Mucosa of descending colon (tissue), 3 donors: ENCODE results near the gene IFNA1. TPM values are rescaled to one million over a fixed set of nuclear protein-coding genes. Genes with fewer than 3 reads are reported as not detected.
A peak's percentile ranks its signal among the peaks of the same experiment; 100 is the strongest.

Experiments
- ATAC-seq: fragments of 200-7000 bp; cut with Tn5 transposase; one replicate; pipeline ENCODE4 v1.9.1; 2020; ENCODE audit warnings: mild to moderate bottlenecking, moderate library complexity
- DNase-seq, 3 donors: peaks; one replicate each; pipeline ENCODE4 v3.0.0-alpha.2; 2020
- H3K36me3 ChIP-seq: fragments of 200-600 bp; one replicate; pipeline ENCODE4 v1.8.0; 2021; ENCODE audit warnings: low read depth, mild to moderate bottlenecking
- H3K4me1 ChIP-seq: fragments of 200-600 bp; one replicate; pipeline ENCODE4 v1.8.0; 2021; ENCODE audit warnings: low read depth, mild to moderate bottlenecking
- H3K4me3 ChIP-seq: fragments of 200-600 bp; one replicate; pipeline ENCODE4 v1.8.0; 2021; ENCODE audit warnings: mild to moderate bottlenecking
- H3K9me3 ChIP-seq: fragments of 200-600 bp; one replicate; pipeline ENCODE4 v1.8.0; 2021; ENCODE audit warnings: mild to moderate bottlenecking
- intact Hi-C, 2 donors: fragments of 100-400 bp; cut with DNase I in 1 of 2; cut with micrococcal nuclease in 1 of 2; formaldehyde crosslinking; loops; one replicate each; pipeline versions ENCODE4 v1.11.0 to v1.11.1; 2022; cut with DNase I, micrococcal nuclease
- total RNA-seq, 3 donors: library from RNA; stranded (reverse); fragmentation: NEBNext Ultra II Directional in 2 of 3; extraction: Animal tissue kit (Norgen Biotek cat#: 25700) in 2 of 3; gene quantifications; one replicate each; pipeline versions ENCODE4 v1.2.1 to v1.2.4, GENCODE V29; 2021 to 2023
- TF ChIP-seq, protein P1 (sequence below): fragments of 200-600 bp; IDR thresholded peaks from one replicate; pipeline ENCODE4 v1.8.0; 2022; ENCODE audit warnings: antibody characterized with exemption, mild to moderate bottlenecking
- donor health status: DM: no; HTN: no; CAD: no; lungs with moderate emphysema.
- donor health status: DM: no; HTN: no; CAD: no.
- donor health status: DM: no; HTN: yes; CAD: no.

The IFNA1 gene
- total RNA-seq, 3 donors from 2014 or later = not detected

DNA sequence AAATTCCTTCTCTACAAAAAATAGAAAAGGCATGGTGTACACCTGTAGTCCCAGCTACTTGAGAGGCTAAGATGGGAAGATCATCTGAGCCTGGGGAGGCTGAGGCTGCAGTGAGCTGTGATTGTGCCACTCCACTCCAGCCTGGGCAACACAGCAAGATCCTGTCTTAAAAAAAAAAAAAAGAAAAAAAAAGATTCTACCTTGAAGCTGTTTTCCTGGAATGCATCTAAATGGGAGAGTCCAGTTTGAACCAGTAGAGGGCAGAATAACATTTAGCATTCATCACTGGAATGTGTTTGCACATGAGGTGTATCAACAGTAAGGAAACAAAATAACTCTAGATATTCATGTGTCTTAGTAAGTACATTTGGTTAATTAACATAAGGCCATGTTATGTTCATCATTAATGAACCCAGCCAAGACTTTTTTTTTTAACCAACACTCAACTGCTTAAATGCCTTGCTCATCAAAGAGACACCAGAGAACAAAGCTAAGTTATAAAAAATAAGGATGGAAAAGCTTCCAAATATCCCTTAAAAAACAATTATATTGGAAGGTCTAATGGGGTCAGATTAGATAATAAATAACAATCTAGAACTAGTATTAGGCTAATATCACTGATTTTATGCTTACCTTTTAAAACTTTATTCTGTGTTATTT lies 25.8 kb downstream of the IFNA1 start:
- Histone ChIP-seq H3K4me3 (no peak overlapping the region), H3K36me3 (no peaks in the 10 kb centered on the region), H3K4me1 (no peaks in the 10 kb centered on the region), H3K9me3 (no peaks in the 10 kb centered on the region)
- ATAC-seq = peak; percentile 62
- TF ChIP-seq, protein P1, sequence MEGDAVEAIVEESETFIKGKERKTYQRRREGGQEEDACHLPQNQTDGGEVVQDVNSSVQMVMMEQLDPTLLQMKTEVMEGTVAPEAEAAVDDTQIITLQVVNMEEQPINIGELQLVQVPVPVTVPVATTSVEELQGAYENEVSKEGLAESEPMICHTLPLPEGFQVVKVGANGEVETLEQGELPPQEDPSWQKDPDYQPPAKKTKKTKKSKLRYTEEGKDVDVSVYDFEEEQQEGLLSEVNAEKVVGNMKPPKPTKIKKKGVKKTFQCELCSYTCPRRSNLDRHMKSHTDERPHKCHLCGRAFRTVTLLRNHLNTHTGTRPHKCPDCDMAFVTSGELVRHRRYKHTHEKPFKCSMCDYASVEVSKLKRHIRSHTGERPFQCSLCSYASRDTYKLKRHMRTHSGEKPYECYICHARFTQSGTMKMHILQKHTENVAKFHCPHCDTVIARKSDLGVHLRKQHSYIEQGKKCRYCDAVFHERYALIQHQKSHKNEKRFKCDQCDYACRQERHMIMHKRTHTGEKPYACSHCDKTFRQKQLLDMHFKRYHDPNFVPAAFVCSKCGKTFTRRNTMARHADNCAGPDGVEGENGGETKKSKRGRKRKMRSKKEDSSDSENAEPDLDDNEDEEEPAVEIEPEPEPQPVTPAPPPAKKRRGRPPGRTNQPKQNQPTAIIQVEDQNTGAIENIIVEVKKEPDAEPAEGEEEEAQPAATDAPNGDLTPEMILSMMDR = peak; percentile 22
- peak in 1 of 3 donors; percentile 42 for DNase-seq
- intact Hi-C loops = no loop called here

GRCh38 chr9:21470126-21470525 lies 29.9 kb downstream of the IFNA1 start:
- DNase-seq (no peak), ATAC-seq (no peak)
- intact Hi-C loops = no loop called here
- TF ChIP-seq, protein P1 = no peak
- no peak overlapping the region for H3K4me3 ChIP-seq
- no peaks in the 10 kb centered on the region for H3K9me3 ChIP-seq
- no peaks in the 10 kb centered on the region for H3K4me1 ChIP-seq
- H3K36me3 ChIP-seq = no peaks in the 10 kb centered on the region

- no peaks in the 10 kb centered on the region for H3K9me3 ChIP-seq
- no peak overlapping the region for H3K4me3 ChIP-seq
- no peaks in the 10 kb centered on the region for H3K4me1 ChIP-seq
- TF ChIP-seq, protein P1 = no peak
- intact Hi-C loops = no loop called here
- no peaks in the 10 kb centered on the region for H3K36me3 ChIP-seq
- ATAC-seq = no peak
- DNase-seq = no peak
Observed at GRCh38 chr9:21473236-21473635, 33.0 kb downstream of the IFNA1 start.

DNA sequence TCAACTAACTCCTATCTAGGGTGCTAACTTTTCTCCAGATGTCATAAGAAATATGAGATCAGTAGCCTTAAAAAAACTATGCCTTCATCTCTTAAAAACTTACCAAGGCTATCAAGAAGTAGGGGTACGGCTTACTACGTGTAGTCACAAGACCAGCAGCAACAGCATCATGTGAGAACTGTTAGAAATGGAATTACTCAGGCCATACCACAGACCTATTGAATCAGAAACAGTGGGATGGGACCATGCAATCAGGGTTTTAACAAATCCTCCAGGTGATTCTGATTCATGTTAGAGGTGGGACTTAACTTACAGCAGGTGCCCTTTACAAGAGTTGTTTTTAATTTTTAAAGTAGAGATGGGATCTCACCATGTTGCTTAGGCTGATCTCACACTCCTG lies 37.2 kb downstream of the IFNA1 start:
- Histone ChIP-seq H3K9me3 (no peaks in the 10 kb centered on the region), H3K4me3 (no peak overlapping the region), H3K36me3 (no peaks in the 10 kb centered on the region), H3K4me1 (no peaks in the 10 kb centered on the region)
- TF ChIP-seq, protein P1 = no peak
- DNase-seq (no peak), ATAC-seq (no peak)
- intact Hi-C loops = no loop called here

DNA sequence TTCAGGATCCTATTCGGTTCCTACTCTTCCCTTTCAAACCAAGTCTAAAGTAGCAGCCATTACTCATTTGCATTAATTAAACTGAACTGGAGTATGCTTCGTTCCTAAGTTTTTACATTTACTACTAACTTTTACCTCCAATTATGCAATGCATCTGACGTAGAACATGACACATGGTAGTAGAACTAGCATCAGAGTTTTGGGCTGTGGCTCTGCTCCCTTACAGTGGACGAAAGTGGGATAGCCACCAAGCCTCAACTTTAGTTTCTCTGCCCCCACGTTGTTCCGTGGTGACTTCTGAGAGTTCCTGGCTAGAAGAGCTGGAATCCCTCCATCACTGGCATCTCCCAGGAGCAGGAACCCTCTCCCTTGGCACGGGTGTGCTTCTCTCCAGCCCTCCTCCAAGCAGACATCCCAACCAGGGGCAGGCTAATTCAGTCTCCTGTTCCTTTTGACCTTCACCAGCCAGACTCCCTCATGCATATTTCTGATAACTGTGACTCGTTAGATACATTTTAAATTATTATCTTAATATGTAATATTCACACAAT lies 39.0 kb downstream of the IFNA1 start:
- ATAC-seq = no peak
- DNase-seq = no peak
- H3K4me1 ChIP-seq = no peaks in the 10 kb centered on the region
- TF ChIP-seq, protein P1 = no peak
- no peak overlapping the region for H3K4me3 ChIP-seq
- no peaks in the 10 kb centered on the region for H3K36me3 ChIP-seq
- intact Hi-C loops = no loop called here
- no peaks in the 10 kb centered on the region for H3K9me3 ChIP-seq
